Testis (tissue), 3 donors: ENCODE data around the gene CEACAM3. TPM values are rescaled to one million over a fixed set of nuclear protein-coding genes. Genes with fewer than 3 reads are reported as not detected.
"Not testable (repeated sequence)": the region's sequence is repeated elsewhere in the genome, so short reads cannot be mapped to it uniquely, and the experiment has no call there.

Experiments used
- DNase-seq: peaks from one replicate; pipeline ENCODE4 v3.0.0-alpha.2; 2019
- H3K27ac ChIP-seq, 2 donors: fragments of 200-600 bp; sonication (generic); one replicate each; pipeline ENCODE4 v1.5.1; 2019
- H3K27me3 ChIP-seq: fragments of 200-600 bp; sonication (generic); one replicate; pipeline ENCODE4 v1.5.1; 2019
- H3K36me3 ChIP-seq: fragments of 200-600 bp; sonication (generic); one replicate; pipeline ENCODE4 v1.5.1; 2017; ENCODE audit warnings: low read depth; ENCODE audit errors: missing control alignments
- H3K4me1 ChIP-seq: fragments of 200-600 bp; sonication (generic); one replicate; pipeline ENCODE4 v1.5.1; 2019
- H3K4me3 ChIP-seq, 2 donors: fragments of 200-600 bp; sonication (generic); one replicate each; pipeline ENCODE4 v1.5.1; 2017 to 2019
- H3K9me3 ChIP-seq: fragments of 200-600 bp; sonication (generic); one replicate; pipeline ENCODE4 v1.5.1; 2017
- CTCF ChIP-seq, 3 experiments: fragments of 450-650 bp in 2 of 3; fragments of 200-600 bp in 1 of 3; sonication (generic) in 1 of 3; IDR thresholded peaks; one replicate each; pipeline ENCODE4 v1.5.1; 2016 to 2019; ENCODE audit warnings: antibody characterized with exemption in 3 of 3, mild to moderate bottlenecking in 2 of 3, moderate library complexity in 1 of 3
- POLR2A ChIP-seq: fragments of 450-650 bp; IDR thresholded peaks from one replicate; pipeline ENCODE4 v1.6.1; 2017; ENCODE audit warnings: antibody characterized with exemption, mild to moderate bottlenecking, moderate library complexity
- WGBS, 2 donors: methylation state at CpG; one replicate each; pipeline ENCODE4 v1.1.5; 2018; 5-methylcytosine and 5-hydroxymethylcytosine counted together
- intact Hi-C: fragments of 100-400 bp; cut with DNase I; formaldehyde crosslinking; loops from one replicate; pipeline ENCODE4 v1.15.1; 2023; ENCODE audit warnings: low total_unique reads
- polyA plus RNA-seq: library from polyadenylated mRNA; stranded (reverse); fragments of 350-450 nt; fragmentation: Illumina TruSeq; extraction: RNeasy Lipid Tissue Mini Kit (QIAGEN cat#74804); gene quantifications from one replicate; pipeline ENCODE4 v1.2.3, GENCODE V29; 2014; ENCODE audit warnings: low read depth, low replicate concordance; ENCODE audit not compliant: insufficient read depth
- total RNA-seq, 2 donors: library from RNA; depleted of rRNA; stranded (reverse); fragments of >200 nt; gene quantifications; one replicate each; pipeline ENCODE4 v1.2.3, GENCODE V29; 2016

CEACAM3 gene
- total and polyA plus RNA-seq, 3 donors from 2014 or later: not detected

GRCh38 chr19:41784312-41784711 is 12.1 kb upstream of the CEACAM3 start:
- H3K9me3 ChIP-seq: no peaks in the 10 kb centered on the region
- no peak overlapping the region for H3K4me3 ChIP-seq
- H3K27ac ChIP-seq: no peak overlapping the region
- no peaks in the 10 kb centered on the region for H3K4me1 ChIP-seq
- TF ChIP-seq CTCF (IDR thresholded peaks at IDR 0.05): no peak
- no peak for DNase-seq
- H3K27me3 ChIP-seq: no peaks in the 10 kb centered on the region
- 73 to 75% methylated on average over 3 of the region's 3 CpGs for WGBS, 2 donors
- intact Hi-C loops: no loop called here
- H3K36me3 ChIP-seq: no peaks in the 10 kb centered on the region

- Histone ChIP-seq H3K4me1 (no peaks in the 10 kb centered on the region), H3K27ac (no peak overlapping the region), H3K36me3 (no peaks in the 10 kb centered on the region), H3K27me3 (no peaks in the 10 kb centered on the region), H3K4me3 (no peak overlapping the region), H3K9me3 (no peaks in the 10 kb centered on the region)
- WGBS, 2 donors: 54 to 57% methylated on average over 4 of the region's 4 CpGs
- TF ChIP-seq CTCF (IDR thresholded peaks at IDR 0.05) (no peak), POLR2A (no peak)
- no peak for DNase-seq
- intact Hi-C loops: no loop called here
Observed at GRCh38 chr19:41784743-41785142, 11.6 kb upstream of the CEACAM3 start.

GRCh38 chr19:41785653-41786052 is 10.7 kb upstream of the CEACAM3 start:
- intact Hi-C loops: no loop called here
- WGBS, 2 donors: 1% methylated on average over 10 of the region's 10 CpGs
- no peak overlapping the region for H3K27ac ChIP-seq
- H3K27me3 ChIP-seq: no peaks in the 10 kb centered on the region
- no peak overlapping the region for H3K4me3 ChIP-seq
- H3K4me1 ChIP-seq: no peaks in the 10 kb centered on the region
- no peaks in the 10 kb centered on the region for H3K36me3 ChIP-seq
- TF ChIP-seq POLR2A (no peak), CTCF (IDR thresholded peaks at IDR 0.05) (peak in 2 of 3 experiments; percentile 65 to 71)
- H3K9me3 ChIP-seq: no peaks in the 10 kb centered on the region
- peak; percentile 66 for DNase-seq

GRCh38 chr19:41787055-41787454 is 9.3 kb upstream of the CEACAM3 start:
- no peaks in the 10 kb centered on the region for H3K27me3 ChIP-seq
- no peaks in the 10 kb centered on the region for H3K4me1 ChIP-seq
- H3K4me3 ChIP-seq: no peak overlapping the region
- no peak for DNase-seq
- H3K36me3 ChIP-seq: no peaks in the 10 kb centered on the region
- intact Hi-C loops: no loop called here
- WGBS, 2 donors: 75 to 78% methylated on average over 7 of the region's 7 CpGs
- H3K9me3 ChIP-seq: no peaks in the 10 kb centered on the region
- no peak overlapping the region for H3K27ac ChIP-seq
- TF ChIP-seq CTCF (IDR thresholded peaks at IDR 0.05) (no peak), POLR2A (no peak)

- H3K4me3 ChIP-seq, DNase-seq, H3K4me1 ChIP-seq, intact Hi-C loops, H3K27me3 ChIP-seq, H3K36me3 ChIP-seq, H3K9me3 ChIP-seq, H3K27ac ChIP-seq: not testable (repeated sequence)
- no CpG with 5 or more reads among the region's 1 CpG for WGBS, 2 donors
Observed at GRCh38 chr19:41788518-41788917, 7.9 kb upstream of the CEACAM3 start.

GRCh38 chr19:41789053-41789452 is 7.3 kb upstream of the CEACAM3 start:
- WGBS, 2 donors: 77 to 86% methylated on average over 3 to 4 of the region's 5 CpGs
- intact Hi-C loops, H3K4me1 ChIP-seq, H3K4me3 ChIP-seq, H3K27ac ChIP-seq, H3K9me3 ChIP-seq, H3K36me3 ChIP-seq, DNase-seq, H3K27me3 ChIP-seq: not testable (repeated sequence)
